Liver (tissue), 3 donors: ENCODE data around the gene CAB39.
A peak's percentile ranks its signal among the peaks of the same experiment; 100 is the strongest.

Experiments used
- CTCF ChIP-seq: fragments of 150-350 bp; IDR thresholded peaks from 2 replicates; pipeline ENCODE4 v1.5.1; 2017; ENCODE audit warnings: improper control_type of control experiment, low read depth, low read length; ENCODE audit not compliant: missing input control
- EGR1 ChIP-seq, 2 donors: IDR thresholded peaks; 2 replicates each; pipeline ENCODE4 v1.6.1; 2016 to 2018; ENCODE audit warnings: antibody characterized with exemption in 2 of 2, low read depth in 2 of 2
- FOXA1 ChIP-seq: IDR thresholded peaks from 2 replicates; pipeline ENCODE4 v1.6.1; 2016; ENCODE audit warnings: antibody characterized with exemption
- GABPA ChIP-seq, 2 donors: IDR thresholded peaks in 1 of 2; conservative IDR thresholded peaks in 1 of 2; 2 replicates each; pipeline ENCODE4 v1.6.1; 2016; ENCODE audit warnings: antibody characterized with exemption in 2 of 2, mild to moderate bottlenecking in 1 of 2, moderate library complexity in 1 of 2
- HNF4A ChIP-seq, 2 donors: conservative IDR thresholded peaks; 2 replicates each; pipeline ENCODE4 v1.6.1; 2016; ENCODE audit warnings: antibody characterized with exemption in 2 of 2, mild to moderate bottlenecking in 2 of 2
- HNF4G ChIP-seq: IDR thresholded peaks from 2 replicates; pipeline ENCODE4 v1.6.1; 2016; ENCODE audit warnings: antibody characterized with exemption
- JUND ChIP-seq, 2 donors: IDR thresholded peaks; 2 replicates each; pipeline ENCODE4 v1.6.1; 2016; ENCODE audit warnings: antibody characterized with exemption in 2 of 2
- MAX ChIP-seq: IDR thresholded peaks from 2 replicates; pipeline ENCODE4 v1.6.1; 2016; ENCODE audit warnings: antibody characterized with exemption
- RAD21 ChIP-seq, 2 donors: IDR thresholded peaks; 2 replicates each; pipeline ENCODE4 v1.6.1; 2016; ENCODE audit warnings: antibody characterized with exemption in 2 of 2, mild to moderate bottlenecking in 2 of 2
- REST ChIP-seq: IDR thresholded peaks from 2 replicates; pipeline ENCODE4 v1.6.1; 2016; ENCODE audit warnings: antibody characterized with exemption, mild to moderate bottlenecking
- RXRA ChIP-seq, 2 donors: IDR thresholded peaks; 2 replicates each; pipeline ENCODE4 v1.6.1; 2017 to 2018; ENCODE audit warnings: antibody characterized with exemption in 2 of 2, mild to moderate bottlenecking in 1 of 2
- TAF1 ChIP-seq: conservative IDR thresholded peaks from 2 replicates; pipeline ENCODE4 v1.6.1; 2016; ENCODE audit warnings: antibody characterized with exemption, mild to moderate bottlenecking
- YY1 ChIP-seq: IDR thresholded peaks from 2 replicates; pipeline ENCODE4 v1.6.1; 2016; ENCODE audit warnings: antibody characterized with exemption, mild to moderate bottlenecking
- ZBTB33 ChIP-seq: IDR thresholded peaks from 2 replicates; pipeline ENCODE4 v1.6.1; 2016; ENCODE audit warnings: antibody characterized with exemption
- donor health status: healthy.
- donor health status: healthy.

- no peak for TF ChIP-seq CTCF
- no peak for TF ChIP-seq EGR1 (IDR thresholded peaks at IDR 0.05; ENCODE audit: low read depth in 2 of 2)
- TF ChIP-seq FOXA1 = peak; percentile 94
- TF ChIP-seq ZBTB33 = no peak
- TF ChIP-seq MAX = no peak
- TF ChIP-seq HNF4A (conservative IDR thresholded peaks at IDR 0.05) = peak in 1 of 2 donors; percentile 15
- no peak for TF ChIP-seq RAD21 (IDR thresholded peaks at IDR 0.05)
- no peak for TF ChIP-seq TAF1
- no peak for TF ChIP-seq REST
- peak in 1 of 2 donors; percentile 24 for TF ChIP-seq RXRA (IDR thresholded peaks at IDR 0.05)
- no peak for TF ChIP-seq GABPA (IDR thresholded peaks at IDR 0.05 in 1 of 2, conservative IDR thresholded peaks at IDR 0.05 in 1 of 2)
- TF ChIP-seq YY1 = no peak
- no peak for TF ChIP-seq JUND (IDR thresholded peaks at IDR 0.05)
- no peak for TF ChIP-seq HNF4G
Measured at GRCh38 chr2:230738924-230739323, 26.3 kb downstream of the CAB39 start.
